GM19035 (cell line): ENCODE data around the gene KIF21B.
"Not testable (repeated sequence)": the region's sequence is repeated elsewhere in the genome, so short reads cannot be mapped to it uniquely, and the experiment has no call there.

Experiments used
- ATAC-seq: cut with Tn5 transposase; IDR thresholded peaks from one replicate; pipeline ENCODE4 v1.9.1; 2021; ENCODE audit not compliant: unreplicated experiment

KIF21B gene

GRCh38 chr1:200951016-200951415 lies 72.5 kb downstream of the KIF21B start:
- ATAC-seq = no peak

GRCh38 chr1:200949626-200950025 lies 73.9 kb downstream of the KIF21B start:
- no peak for ATAC-seq

- ATAC-seq = no peak
Measured at GRCh38 chr1:200947059-200947566, 76.4 kb downstream of the KIF21B start.

- no peak for ATAC-seq
Measured at GRCh38 chr1:200945111-200945510, 78.4 kb downstream of the KIF21B start.

GRCh38 chr1:200938955-200939354 lies 84.6 kb downstream of the KIF21B start:
- ATAC-seq = no peak

GRCh38 chr1:200935286-200935962 lies 88.1 kb downstream of the KIF21B start:
- ATAC-seq = not testable (repeated sequence)

- no peak for ATAC-seq
Measured at GRCh38 chr1:200934676-200935245, 88.8 kb downstream of the KIF21B start.

- no peak for ATAC-seq
Measured at GRCh38 chr1:200931776-200932175, 91.7 kb downstream of the KIF21B start.

GRCh38 chr1:200930285-200930684 lies 93.2 kb downstream of the KIF21B start:
- not testable (repeated sequence) for ATAC-seq

GRCh38 chr1:200929530-200930278 lies 93.8 kb downstream of the KIF21B start:
- no peak for ATAC-seq

- no peak for ATAC-seq
Measured at GRCh38 chr1:200925831-200926230, 97.7 kb downstream of the KIF21B start.

GRCh38 chr1:200923601-200924000 lies 99.9 kb downstream of the KIF21B start:
- no peak for ATAC-seq

- ATAC-seq = no peak
Measured at GRCh38 chr1:200922406-200922805, 101.1 kb downstream of the KIF21B start.

GRCh38 chr1:200921571-200922110 lies 101.9 kb downstream of the KIF21B start:
- ATAC-seq = no peak
